WTC11 (cell line): ENCODE measurements around the gene TTC19.

Experiments
- ZBTB43 ChIP-seq: sonication (generic); formaldehyde crosslinking; IDR thresholded peaks from 2 replicates; pipeline ENCODE4 v1.8.1; 2023; ENCODE audit warnings: mild to moderate bottlenecking, missing genetic modification reagents
- TF ChIP-seq, protein P1 (sequence below): sonication (generic); formaldehyde crosslinking; conservative IDR thresholded peaks from 2 replicates; pipeline ENCODE4 v1.8.1; 2023; ENCODE audit warnings: mild to moderate bottlenecking, low read depth, missing genetic modification reagents, moderate library complexity
- TF ChIP-seq, protein P2 (sequence below): fragments of 200-600 bp; IDR thresholded peaks from 2 replicates; pipeline ENCODE4 v1.8.0; 2022; ENCODE audit warnings: antibody characterized with exemption

DNA sequence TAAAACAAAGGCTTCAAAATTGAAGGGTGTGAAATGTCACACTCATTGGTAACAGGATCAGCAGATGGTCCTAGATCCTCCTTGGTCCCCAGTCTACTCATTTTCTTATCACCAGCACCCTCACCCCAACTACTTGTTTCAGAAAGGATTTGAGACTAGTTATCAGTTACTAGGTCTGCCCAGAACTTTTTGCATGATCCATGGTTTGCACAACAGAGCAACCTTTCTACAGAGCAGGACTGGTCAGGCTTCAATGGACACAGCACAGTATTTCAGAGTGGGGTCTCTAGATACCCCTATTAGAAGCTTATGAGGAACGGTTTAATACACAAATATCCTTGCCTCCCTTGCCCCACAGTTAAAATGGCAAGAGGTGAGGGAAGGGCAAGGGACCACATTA lies 25.6 kb downstream of the TTC19 start:
- TF ChIP-seq ZBTB43 (CRISPR knock-in tag): no peak
- TF ChIP-seq, protein P1, sequence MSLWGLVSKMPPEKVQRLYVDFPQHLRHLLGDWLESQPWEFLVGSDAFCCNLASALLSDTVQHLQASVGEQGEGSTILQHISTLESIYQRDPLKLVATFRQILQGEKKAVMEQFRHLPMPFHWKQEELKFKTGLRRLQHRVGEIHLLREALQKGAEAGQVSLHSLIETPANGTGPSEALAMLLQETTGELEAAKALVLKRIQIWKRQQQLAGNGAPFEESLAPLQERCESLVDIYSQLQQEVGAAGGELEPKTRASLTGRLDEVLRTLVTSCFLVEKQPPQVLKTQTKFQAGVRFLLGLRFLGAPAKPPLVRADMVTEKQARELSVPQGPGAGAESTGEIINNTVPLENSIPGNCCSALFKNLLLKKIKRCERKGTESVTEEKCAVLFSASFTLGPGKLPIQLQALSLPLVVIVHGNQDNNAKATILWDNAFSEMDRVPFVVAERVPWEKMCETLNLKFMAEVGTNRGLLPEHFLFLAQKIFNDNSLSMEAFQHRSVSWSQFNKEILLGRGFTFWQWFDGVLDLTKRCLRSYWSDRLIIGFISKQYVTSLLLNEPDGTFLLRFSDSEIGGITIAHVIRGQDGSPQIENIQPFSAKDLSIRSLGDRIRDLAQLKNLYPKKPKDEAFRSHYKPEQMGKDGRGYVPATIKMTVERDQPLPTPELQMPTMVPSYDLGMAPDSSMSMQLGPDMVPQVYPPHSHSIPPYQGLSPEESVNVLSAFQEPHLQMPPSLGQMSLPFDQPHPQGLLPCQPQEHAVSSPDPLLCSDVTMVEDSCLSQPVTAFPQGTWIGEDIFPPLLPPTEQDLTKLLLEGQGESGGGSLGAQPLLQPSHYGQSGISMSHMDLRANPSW (CRISPR knock-in tag): no peak
- TF ChIP-seq, protein P2, sequence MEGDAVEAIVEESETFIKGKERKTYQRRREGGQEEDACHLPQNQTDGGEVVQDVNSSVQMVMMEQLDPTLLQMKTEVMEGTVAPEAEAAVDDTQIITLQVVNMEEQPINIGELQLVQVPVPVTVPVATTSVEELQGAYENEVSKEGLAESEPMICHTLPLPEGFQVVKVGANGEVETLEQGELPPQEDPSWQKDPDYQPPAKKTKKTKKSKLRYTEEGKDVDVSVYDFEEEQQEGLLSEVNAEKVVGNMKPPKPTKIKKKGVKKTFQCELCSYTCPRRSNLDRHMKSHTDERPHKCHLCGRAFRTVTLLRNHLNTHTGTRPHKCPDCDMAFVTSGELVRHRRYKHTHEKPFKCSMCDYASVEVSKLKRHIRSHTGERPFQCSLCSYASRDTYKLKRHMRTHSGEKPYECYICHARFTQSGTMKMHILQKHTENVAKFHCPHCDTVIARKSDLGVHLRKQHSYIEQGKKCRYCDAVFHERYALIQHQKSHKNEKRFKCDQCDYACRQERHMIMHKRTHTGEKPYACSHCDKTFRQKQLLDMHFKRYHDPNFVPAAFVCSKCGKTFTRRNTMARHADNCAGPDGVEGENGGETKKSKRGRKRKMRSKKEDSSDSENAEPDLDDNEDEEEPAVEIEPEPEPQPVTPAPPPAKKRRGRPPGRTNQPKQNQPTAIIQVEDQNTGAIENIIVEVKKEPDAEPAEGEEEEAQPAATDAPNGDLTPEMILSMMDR: no peak
